BE2C (cell line): ENCODE results near the gene TSHR.

Experiments used
- DNase-seq: peaks from one replicate; pipeline ENCODE4 v3.0.0-alpha.2; 2020
- H3K27me3 ChIP-seq: fragments of 250-450 bp; sonication (Bioruptor Pico); 2 replicates; pipeline ENCODE4 v1.5.1; 2020; ENCODE audit warnings: mild to moderate bottlenecking
- H3K36me3 ChIP-seq: fragments of 250-450 bp; sonication (Bioruptor Pico); 2 replicates; pipeline ENCODE4 v1.5.1; 2020; ENCODE audit warnings: mild to moderate bottlenecking
- H3K4me1 ChIP-seq: fragments of 250-450 bp; sonication (Bioruptor Pico); 2 replicates; pipeline ENCODE4 v1.5.1; 2020
- H3K4me3 ChIP-seq: 2 replicates; pipeline ENCODE4 v1.5.1; 2011; ENCODE audit warnings: low read depth, low read length
- H3K9me3 ChIP-seq: fragments of 250-450 bp; sonication (Bioruptor Pico); 2 replicates; pipeline ENCODE4 v1.5.1; 2020
- TF ChIP-seq, protein P1 (sequence below): IDR thresholded peaks from 2 replicates; pipeline ENCODE4 v1.5.1; 2012; ENCODE audit warnings: mild to moderate bottlenecking, low read depth, low read length

Gene TSHR

DNA sequence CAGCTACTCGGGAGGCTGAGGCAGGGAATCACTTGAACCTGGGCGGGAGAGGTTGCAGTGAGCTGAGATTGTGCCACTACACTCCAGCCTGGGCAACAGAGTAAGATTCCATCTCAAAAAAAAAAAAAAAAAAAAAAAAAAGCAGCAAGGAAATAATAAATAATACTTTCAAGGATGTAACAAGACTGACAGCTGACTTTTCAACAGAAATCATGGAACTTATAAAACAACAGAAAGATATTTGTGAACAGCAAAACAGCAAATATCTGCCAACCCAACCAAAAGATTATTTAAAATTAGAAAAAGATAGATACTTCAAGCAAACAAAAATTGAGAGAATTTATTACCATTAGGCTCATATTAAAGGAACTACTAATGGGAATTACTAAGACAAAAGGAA is 115.1 kb downstream of the TSHR start:
- no peaks in the 10 kb centered on the region; the same call in 1 of the 2 replicates for H3K27me3 ChIP-seq
- no peak overlapping the region for H3K4me3 ChIP-seq
- H3K4me1 ChIP-seq, result no peaks in the 10 kb centered on the region
- no peaks in the 10 kb centered on the region for H3K9me3 ChIP-seq
- no peaks in the 10 kb centered on the region for H3K36me3 ChIP-seq
- DNase-seq, result no peak
- TF ChIP-seq, protein P1, sequence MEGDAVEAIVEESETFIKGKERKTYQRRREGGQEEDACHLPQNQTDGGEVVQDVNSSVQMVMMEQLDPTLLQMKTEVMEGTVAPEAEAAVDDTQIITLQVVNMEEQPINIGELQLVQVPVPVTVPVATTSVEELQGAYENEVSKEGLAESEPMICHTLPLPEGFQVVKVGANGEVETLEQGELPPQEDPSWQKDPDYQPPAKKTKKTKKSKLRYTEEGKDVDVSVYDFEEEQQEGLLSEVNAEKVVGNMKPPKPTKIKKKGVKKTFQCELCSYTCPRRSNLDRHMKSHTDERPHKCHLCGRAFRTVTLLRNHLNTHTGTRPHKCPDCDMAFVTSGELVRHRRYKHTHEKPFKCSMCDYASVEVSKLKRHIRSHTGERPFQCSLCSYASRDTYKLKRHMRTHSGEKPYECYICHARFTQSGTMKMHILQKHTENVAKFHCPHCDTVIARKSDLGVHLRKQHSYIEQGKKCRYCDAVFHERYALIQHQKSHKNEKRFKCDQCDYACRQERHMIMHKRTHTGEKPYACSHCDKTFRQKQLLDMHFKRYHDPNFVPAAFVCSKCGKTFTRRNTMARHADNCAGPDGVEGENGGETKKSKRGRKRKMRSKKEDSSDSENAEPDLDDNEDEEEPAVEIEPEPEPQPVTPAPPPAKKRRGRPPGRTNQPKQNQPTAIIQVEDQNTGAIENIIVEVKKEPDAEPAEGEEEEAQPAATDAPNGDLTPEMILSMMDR, result no peak

DNA sequence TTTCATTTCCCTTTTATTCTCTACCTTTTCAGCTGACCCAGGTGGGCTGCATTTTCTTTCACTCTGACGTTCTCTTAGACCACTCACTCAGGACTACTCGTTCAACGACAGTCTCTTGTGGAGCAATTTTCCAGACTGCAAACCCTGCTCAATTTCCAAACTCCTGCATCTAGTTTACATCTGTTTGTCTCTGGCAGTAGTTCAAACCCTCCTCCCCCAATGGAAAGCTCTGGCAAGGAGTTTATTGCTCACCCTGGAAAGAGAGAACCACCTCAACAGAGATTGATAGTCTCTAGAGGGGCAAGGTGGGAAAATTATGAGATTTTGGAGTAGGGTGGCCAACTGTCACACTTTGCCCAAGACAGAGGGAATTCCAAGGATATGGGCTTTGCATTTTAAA is 130.2 kb downstream of the TSHR start:
- Histone ChIP-seq H3K4me3 (no peak overlapping the region), H3K27me3 (peaks cover 10% of the 10 kb centered on the region), H3K4me1 (no peaks in the 10 kb centered on the region), H3K9me3 (no peaks in the 10 kb centered on the region), H3K36me3 (no peaks in the 10 kb centered on the region)
- no peak for DNase-seq
- TF ChIP-seq, protein P1, result no peak

DNA sequence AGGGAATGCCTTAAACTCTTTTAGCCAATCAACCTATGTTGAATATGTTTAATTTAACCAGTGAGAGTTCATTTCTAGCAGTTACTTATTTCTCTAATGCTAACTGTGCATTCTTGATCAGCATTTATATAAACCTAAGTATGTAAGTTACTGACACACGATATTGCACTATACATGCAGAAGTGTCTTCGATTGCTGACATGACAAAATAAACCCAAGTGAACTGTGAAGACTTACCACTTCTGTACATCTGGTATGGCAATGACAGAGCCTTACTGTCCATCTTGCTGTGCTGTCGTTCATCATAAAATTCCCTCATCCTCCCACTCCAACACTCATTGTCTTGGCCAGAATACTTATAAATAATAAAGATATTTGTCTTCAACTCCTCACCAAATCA is 131.8 kb downstream of the TSHR start:
- TF ChIP-seq, protein P1, result no peak

DNA sequence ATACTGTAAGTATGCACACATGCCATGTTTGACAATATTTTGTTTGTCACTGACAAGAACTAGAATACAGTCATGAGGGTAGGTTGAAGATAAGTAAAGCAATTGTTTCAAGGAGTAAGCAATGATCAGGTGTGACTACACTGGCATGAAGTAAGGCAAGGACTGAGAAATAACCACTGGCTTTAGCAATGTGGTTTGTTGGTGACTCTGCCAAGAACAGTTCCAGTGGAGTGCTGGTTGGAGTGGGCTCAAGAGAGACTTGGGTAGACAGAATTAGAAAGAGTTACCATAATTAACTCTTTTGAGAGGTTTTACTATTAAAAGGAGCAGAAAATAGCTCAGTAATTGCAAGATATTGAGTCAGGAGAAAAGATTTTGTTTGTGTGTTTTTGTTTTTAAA is 135.7 kb downstream of the TSHR start:
- TF ChIP-seq, protein P1, result no peak
- H3K36me3 ChIP-seq, result no peaks in the 10 kb centered on the region
- H3K4me3 ChIP-seq, result no peak overlapping the region
- peaks cover 12% of the 10 kb centered on the region for H3K27me3 ChIP-seq
- no peaks in the 10 kb centered on the region for H3K4me1 ChIP-seq
- no peak for DNase-seq
- H3K9me3 ChIP-seq, result no peaks in the 10 kb centered on the region

More for the DNA sequence above, 131.8 kb downstream of the TSHR start:
- H3K27me3 ChIP-seq, result peaks cover 12% of the 10 kb centered on the region
- DNase-seq, result no peak
- no peaks in the 10 kb centered on the region for H3K36me3 ChIP-seq
- H3K4me1 ChIP-seq, result no peaks in the 10 kb centered on the region
- no peaks in the 10 kb centered on the region for H3K9me3 ChIP-seq
- no peak overlapping the region for H3K4me3 ChIP-seq

DNA sequence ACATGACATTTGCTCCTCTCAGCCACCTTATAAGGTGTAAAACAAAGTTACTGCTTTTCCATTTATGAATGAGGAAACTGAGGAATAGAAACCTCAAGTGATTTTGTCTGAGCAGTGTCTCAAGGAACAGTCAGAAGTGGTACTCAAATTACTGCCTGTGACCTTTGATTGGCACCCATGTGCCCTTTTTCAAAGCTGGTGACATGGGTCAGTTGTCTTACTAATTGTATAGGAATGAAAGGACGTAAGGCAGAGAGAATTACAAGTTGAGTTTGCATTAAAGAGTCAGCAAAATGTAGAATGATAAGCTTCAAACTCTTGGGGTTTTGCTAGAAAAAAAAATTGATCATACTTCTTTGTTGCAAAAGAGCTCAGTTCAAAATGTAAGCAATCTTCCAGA is 136.2 kb downstream of the TSHR start:
- Histone ChIP-seq H3K4me3 (no peak overlapping the region), H3K9me3 (no peaks in the 10 kb centered on the region), H3K36me3 (no peaks in the 10 kb centered on the region), H3K27me3 (peaks cover 12% of the 10 kb centered on the region), H3K4me1 (no peaks in the 10 kb centered on the region)
- TF ChIP-seq, protein P1, result no peak
- DNase-seq, result no peak

DNA sequence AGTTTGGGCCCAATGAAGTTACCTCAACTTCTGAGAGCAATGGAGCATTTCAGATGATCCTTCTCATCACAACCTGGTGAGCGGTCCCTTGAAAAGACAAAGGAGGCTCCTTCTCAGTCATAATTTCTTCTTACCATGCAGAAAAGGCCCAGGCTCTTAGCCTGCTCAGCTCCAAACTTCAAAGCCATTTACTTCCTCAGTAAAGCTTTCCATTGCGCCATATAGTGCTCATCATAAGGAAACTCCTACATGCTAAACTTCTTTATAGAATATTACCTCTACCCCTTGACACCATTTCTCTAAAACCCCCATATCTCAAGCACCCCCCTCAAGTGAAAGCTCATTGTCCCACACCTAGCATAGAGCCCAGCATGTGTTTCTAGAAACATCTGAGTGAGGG is 138.2 kb downstream of the TSHR start:
- H3K36me3 ChIP-seq, result no peaks in the 10 kb centered on the region
- no peaks in the 10 kb centered on the region for H3K4me1 ChIP-seq
- TF ChIP-seq, protein P1, result no peak
- no peak for DNase-seq
- H3K4me3 ChIP-seq, result no peak overlapping the region
- H3K9me3 ChIP-seq, result no peaks in the 10 kb centered on the region
- peaks cover 4% of the 10 kb centered on the region for H3K27me3 ChIP-seq
